Mammary epithelial cell (primary cell): ENCODE results near the gene KRT3.

Source experiments
- EZH2 ChIP-seq: IDR thresholded peaks from 2 replicates; pipeline ENCODE4 v1.6.1; 2012; ENCODE audit warnings: low read length, inconsistent platforms, borderline replicate concordance
- TF ChIP-seq, protein P1 (sequence below), 2 donors: IDR thresholded peaks in 1 of 2; conservative IDR thresholded peaks in 1 of 2; 2 replicates each; pipeline ENCODE4 v1.5.1; 2011 to 2012; ENCODE audit warnings: inconsistent platforms in 2 of 2, low read length in 2 of 2, mild to moderate bottlenecking in 2 of 2, control low read depth in 1 of 2, low read depth in 1 of 2; ENCODE audit not compliant: insufficient read depth in 1 of 2; ENCODE audit errors: extremely low read depth in 1 of 2

DNA sequence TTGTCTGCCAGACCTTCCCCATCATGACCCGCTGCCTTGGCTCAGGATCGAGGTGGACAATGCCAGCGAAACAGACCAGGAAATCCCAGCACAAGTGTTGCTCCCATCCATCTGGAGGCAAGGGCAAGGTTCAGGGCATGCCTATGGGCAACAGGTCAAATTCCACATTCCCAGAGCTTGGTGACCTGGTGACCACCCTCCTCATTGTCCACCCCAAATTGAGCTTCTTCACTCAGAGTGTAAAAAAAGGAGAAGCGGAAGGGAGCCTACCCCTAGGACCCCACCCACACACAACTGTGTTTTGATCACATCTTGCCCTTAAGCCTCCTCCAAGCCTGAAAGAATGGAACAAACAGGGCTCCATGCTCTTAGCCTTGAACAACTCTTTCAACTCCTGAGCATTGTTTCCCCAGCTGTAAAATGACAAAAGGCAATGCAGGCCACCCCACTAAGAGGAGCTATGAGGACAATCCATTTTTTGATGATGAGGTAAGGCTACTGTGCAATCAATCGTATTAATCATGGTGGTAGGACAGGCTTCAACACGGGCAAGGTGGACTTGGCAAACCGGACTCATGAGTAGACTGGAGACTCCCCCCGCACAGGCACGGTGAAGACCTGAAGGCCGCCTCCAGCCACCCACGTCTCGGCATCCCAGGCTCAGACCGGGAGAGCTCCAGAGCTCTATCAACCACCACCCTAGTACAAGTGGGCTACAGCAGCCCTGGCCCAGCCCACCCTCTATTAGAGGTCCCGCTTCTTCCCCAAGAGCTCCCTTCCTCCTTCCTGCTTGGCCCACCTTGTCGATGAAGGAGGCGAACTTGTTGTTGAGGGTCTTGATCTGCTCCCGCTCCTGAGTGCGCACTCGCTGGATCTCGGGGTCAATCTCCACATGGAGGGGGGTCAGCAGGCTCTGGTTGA is 37.3 kb upstream of the KRT3 start:
- TF ChIP-seq, protein P1, sequence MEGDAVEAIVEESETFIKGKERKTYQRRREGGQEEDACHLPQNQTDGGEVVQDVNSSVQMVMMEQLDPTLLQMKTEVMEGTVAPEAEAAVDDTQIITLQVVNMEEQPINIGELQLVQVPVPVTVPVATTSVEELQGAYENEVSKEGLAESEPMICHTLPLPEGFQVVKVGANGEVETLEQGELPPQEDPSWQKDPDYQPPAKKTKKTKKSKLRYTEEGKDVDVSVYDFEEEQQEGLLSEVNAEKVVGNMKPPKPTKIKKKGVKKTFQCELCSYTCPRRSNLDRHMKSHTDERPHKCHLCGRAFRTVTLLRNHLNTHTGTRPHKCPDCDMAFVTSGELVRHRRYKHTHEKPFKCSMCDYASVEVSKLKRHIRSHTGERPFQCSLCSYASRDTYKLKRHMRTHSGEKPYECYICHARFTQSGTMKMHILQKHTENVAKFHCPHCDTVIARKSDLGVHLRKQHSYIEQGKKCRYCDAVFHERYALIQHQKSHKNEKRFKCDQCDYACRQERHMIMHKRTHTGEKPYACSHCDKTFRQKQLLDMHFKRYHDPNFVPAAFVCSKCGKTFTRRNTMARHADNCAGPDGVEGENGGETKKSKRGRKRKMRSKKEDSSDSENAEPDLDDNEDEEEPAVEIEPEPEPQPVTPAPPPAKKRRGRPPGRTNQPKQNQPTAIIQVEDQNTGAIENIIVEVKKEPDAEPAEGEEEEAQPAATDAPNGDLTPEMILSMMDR (conservative IDR thresholded peaks at IDR 0.05 in 1 of 2, IDR thresholded peaks at IDR 0.05 in 1 of 2; ENCODE audit: extremely low read depth in 1 of 2, insufficient read depth in 1 of 2, low read depth in 1 of 2, low read length in 2 of 2), result no peak
- no peak for TF ChIP-seq EZH2
